ENCODE data around the gene GGT1.
"Not testable (repeated sequence)": the region's sequence is repeated elsewhere in the genome, so short reads cannot be mapped to it uniquely, and the experiment has no call there.

GGT1 gene

DNA sequence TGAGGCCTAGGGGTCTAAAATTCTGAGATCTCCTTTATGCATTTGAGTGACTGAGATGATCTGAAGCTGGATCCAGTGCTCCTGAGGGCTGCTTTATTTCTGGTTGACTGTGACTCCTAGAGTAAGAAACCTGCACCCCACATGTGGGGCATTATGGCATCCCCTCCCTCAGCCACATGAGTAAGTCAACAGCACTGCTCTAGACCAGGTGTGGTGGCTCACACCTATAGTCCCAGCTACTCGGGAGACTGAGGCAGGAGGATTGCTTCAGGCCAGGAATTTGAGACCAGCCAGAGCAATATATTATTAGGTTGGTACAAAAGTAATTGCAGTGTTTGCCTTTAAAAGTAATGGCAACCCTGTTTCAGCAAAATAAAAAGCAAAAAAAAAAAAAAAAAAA, 39.3 kb downstream of the GGT1 start:
- DNase-seq = not testable (repeated sequence)

DNA sequence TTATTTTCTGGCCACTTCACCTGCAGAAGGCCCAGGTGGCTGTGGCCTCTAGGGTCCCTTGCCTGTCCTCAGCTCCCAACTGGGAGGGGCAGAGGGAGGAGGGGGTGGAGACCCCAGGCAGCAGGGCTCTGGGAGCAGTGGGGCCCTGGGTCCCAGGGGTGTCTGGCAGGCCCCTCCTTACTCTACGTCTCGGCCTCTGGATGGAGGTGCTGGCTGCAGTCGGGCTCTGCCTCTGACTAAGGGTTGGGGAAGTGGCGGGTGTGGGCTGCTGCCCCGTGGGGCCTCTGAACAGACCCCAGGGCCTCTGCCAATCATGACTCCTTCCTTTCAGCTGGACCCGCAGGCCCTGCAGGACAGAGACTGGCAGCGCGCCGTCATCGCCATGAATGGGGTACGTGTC, 41.4 kb downstream of the GGT1 start:
- DNase-seq = not testable (repeated sequence)

DNA sequence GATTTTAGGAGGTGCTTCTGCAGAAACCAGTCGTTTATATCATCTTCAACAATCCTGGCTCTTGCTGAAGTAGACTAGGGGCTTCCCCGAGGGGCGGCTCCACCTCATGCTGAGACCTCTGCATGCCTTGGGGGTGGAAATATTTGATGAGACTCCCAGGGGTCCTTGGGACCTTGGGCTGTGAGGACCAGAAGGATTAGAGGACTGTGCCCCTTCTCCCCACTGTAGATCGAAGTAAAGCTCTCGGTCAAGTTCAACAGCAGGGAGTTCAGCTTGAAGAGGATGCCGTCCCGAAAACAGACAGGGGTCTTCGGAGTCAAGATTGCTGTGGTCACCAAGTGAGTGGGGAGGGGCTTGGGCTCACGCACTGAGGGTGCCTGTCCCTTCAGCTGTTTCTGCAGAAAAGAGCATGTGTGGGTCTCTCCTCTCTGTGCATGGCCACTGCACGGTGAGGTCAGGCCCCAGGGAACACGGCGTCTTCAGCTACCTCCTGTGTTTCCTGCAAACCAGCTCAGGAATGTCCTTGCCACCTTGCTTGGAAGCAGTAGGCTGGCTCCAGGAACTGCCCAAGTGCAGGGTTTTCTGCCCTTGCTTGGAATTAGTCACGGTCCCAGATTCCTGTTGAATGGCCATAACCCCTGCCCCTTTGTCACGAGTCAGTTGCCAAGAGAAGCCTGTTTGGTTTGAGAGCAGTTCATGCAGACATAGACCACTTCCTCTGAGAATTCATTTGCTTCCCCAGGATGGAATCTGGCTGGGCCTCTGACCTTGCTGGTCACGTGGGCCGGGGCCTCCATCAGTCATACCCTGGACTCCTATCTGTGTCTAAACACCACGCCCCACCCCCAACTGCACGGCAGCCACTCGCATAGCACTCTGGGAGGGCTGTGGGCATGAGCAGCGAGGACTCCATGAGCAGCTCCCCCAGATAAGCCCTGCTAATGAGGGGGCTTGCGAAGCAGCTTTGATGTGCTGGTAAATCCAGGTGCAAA, 42.7 kb downstream of the GGT1 start:
- not testable (repeated sequence) for DNase-seq

DNA sequence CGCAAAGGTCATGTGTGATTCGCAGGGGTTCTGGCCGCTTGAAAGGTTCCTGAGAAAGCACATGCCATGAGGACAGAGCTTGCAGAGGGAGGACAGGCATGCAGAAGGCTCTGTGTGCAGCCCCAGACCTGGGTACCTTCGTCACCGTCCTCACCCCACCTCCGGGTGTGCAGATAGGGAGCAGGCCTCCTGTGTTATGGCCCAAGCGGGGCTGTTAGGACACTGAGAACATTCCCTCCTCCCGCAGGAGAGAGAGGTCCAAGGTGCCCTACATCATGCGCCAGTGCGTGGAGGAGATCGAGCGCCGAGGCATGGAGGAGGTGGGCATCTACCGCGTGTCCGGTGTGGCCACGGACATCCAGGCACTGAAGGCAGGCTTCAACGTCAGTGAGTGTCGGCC, 43.8 kb downstream of the GGT1 start:
- not testable (repeated sequence) for DNase-seq

DNA sequence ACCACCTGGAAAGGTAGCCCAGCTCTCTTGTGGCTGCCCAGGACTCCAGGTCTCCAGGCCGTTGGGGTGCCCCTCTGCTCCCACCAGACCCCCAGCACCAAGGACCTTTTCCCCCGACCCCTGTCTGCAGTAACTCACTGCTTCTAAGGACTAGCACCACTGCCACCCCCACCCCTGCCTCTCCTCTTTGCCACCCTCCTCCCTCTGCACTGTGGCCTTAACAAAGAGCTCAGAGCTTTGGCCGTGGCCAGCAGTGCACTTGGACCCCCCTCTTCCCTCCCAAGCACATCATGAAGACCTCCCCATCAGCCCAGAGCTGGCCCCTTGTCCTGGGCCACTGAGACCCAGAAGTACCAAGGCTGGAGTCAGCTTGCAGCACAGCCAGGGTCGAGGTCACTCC, 46.4 kb downstream of the GGT1 start:
- not testable (repeated sequence) for DNase-seq

DNA sequence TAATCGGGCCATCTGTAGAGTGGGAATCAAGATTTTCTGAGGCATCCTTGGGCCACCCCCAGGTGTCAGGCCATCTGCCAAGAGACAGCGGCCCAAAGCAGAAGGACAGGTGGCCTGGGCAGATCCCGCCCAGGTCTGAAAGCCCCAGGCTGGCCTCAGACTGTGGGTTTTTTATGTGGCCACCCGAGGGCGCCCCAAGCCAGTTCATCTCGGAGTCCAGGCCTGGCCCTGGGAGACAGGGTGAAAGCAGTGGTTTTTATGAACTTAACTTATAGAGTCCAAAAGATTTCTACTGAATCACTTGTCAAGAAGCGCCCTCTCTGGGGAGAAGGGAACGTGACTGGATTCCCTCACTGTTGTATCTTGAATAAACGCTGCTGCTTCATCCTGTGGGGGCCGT, 47.9 kb downstream of the GGT1 start:
- not testable (repeated sequence) for DNase-seq

DNA sequence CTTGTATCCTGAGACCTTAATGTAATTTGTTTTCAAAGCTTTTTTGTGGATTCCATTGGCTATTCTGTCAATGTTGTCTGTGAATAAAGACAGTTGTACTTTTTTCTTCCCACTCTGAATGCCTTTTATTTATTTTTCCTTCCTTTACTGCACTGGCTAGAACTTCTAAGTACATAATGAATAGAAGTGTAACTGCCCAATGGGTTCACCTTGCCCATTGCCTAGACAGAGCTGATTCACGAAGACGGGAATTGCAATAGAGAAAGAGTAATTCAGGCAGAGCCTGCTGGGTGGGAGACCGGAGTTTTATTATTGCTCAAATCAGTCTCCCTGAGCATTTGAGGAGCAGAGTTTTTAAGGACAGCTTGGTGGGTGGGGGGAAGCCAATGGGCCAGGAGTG, 62.4 kb downstream of the GGT1 start:
- not testable (repeated sequence) for DNase-seq

DNA sequence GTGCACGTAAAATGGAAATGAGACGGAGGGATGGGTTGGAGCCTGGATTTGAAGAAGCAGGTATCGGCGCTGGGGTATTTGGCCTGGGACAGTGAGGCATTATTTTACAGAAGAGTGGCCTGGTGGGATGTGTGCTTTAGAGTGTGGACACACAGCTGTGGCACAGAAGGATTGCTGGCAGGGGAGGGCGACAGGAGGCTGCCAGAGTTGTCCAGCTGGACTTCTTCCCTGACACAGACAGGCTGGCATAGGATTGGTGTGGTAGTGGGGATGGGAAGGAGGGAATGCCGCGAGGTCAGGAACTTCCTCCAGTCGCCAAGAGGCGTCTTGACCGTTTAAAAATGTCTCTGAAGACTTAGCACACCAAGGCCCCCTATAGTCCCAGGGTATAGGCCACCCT, 64.9 kb downstream of the GGT1 start:
- DNase-seq = not testable (repeated sequence)

DNA sequence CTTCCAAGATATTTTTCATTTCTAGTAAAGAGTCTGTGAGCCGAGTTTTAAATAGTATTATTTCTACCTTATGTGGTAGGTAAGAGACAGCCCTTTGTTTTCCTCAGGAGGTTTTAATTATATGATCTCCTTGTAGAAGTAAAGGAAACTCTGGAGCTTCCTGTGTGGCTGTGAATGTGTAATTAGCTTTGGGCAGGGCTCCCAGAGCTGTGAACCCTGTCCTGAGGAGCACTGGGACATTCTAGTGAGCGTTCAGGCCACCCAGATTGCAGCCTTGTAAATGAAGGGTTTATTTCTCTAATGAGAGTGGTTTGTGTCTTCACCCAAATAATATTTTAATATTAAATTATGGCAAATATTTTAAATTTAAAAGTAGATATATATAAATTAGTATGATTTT, 69.5 kb downstream of the GGT1 start:
- DNase-seq = not testable (repeated sequence)

Data from NCI-H748 treated with DMSO at 0.1 percent for 48 hours (cell line).